Adipose tissue (tissue), 3 donors: ENCODE results near the gene MEGF11. TPM values are rescaled to one million over a fixed set of nuclear protein-coding genes. Genes with fewer than 3 reads are reported as not detected.
"Not testable (repeated sequence)": the region's sequence is repeated elsewhere in the genome, so short reads cannot be mapped to it uniquely, and the experiment has no call there.

Experiments used
- H3K27ac ChIP-seq: one replicate; pipeline ENCODE4 v1.5.1; 2013; ENCODE audit warnings: low read depth, low read length
- WGBS, 3 donors: extraction: QIAGEN DNeasy Blood & Tissue Kit; methylation state at CpG; one replicate each; pipeline ENCODE4 v1.1.7; 2013; 5-methylcytosine and 5-hydroxymethylcytosine counted together
- polyA plus RNA-seq, 3 donors: library from polyadenylated mRNA; stranded (reverse); fragments of 200-250 nt; gene quantifications; one replicate each; pipeline ENCODE4 v1.2.3, GENCODE V29; 2013
- donor health status: healthy with polysubstance abuse.
- donor health status: Bipolar disorder and iron deficiency.
- donor health status: healthy.

Gene MEGF11
- polyA plus RNA-seq, 3 donors: 0.01 to 0.22 TPM; not detected in 1

DNA sequence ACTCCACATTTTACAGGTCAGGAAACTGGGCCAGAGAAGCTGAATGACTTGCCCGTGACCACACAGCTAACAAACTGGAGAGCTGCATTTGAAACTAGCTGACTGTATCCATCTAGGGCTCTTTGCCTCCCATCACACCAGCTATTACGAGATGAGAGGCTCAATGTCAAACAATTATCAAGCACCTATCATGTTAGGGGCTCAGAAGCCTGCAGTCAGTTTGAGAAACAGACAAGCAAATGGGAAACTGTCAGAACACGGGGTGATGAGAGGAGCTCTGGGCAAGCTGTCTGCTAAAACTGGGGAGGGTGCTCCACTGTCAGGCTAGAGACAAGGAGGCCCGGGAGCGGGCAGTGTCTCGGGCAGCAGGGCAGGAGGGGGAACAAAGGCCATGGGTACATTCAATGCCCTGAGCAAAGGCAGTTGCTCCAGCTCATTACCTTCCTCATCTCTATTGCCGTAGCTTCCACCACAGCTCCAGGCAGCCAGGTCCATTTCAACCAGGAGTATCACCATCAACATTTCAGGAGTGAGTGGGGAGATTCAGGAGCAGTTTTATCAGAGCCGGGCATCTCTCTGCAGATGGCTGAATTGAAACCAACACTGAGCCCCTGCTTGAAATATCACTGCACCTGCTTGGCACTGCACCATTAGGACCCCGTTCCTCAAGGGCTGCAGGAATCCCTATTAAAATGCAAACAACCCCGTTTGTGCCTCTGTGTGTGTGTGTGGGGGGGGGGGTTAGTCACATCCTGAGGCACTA is 261.6 kb downstream of the MEGF11 start:
- no peak overlapping the region for H3K27ac ChIP-seq
- WGBS, 3 donors: 58 to 74% (median 60%) methylated on average over 10 of the region's 10 CpGs

DNA sequence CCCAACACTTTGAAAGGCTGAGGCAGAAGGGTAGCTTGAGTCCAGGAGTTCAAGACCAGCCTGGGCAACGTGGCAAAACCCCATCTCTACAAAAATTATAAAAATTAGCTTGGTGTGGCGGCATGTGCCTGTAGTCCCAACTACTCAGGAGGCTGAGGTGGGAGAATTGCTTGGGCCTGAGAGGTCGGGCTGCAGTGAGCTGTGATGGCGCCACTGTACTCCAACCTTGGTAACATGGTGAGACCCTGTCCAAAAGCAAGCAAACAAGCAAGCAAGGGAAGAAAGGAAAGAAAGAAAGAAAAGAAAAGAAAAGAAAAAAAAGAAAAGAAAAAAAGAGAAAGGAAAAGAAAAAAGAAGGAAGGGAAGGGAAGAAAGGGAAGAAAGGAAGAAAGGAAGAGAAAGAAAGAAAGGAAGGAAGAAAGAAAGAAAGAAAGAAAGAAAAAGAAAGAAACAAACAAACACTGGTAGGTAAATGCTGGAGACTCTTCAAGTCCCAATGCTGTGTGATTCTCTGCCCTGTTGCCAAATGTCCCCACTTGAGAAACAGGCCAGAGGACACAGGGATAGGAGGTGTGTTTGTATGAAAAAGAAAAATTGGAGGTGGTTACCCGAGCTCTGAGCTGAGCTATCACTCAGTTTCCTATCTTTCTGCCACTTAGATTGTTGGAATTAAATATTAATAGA is 263.1 kb downstream of the MEGF11 start:
- 72 to 84% (median 78%) methylated on average over 5 of the region's 5 CpGs for WGBS, 3 donors
- H3K27ac ChIP-seq: no peak overlapping the region

DNA sequence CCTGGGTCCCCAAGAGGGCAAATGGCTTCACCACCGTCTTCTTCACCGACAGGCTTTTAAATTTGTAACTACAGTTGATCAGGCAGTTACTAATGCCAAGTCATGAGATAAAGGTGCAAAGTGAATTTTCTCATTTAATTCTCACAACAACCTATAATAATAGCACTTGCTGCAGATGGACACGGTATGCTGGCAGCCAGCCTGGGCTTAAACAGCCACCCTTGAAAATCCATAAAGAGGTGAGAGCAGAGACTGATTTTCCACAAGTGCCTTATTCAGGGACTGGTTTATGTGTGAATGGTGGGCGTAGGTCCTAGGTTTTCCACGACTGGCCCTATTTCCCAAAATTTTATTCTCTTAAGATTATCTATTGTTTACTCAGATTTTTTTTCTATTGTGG is 266.4 kb downstream of the MEGF11 start:
- 62 to 70% (median 62%) methylated on average over 5 of the region's 5 CpGs for WGBS, 3 donors
- H3K27ac ChIP-seq: no peak overlapping the region

DNA sequence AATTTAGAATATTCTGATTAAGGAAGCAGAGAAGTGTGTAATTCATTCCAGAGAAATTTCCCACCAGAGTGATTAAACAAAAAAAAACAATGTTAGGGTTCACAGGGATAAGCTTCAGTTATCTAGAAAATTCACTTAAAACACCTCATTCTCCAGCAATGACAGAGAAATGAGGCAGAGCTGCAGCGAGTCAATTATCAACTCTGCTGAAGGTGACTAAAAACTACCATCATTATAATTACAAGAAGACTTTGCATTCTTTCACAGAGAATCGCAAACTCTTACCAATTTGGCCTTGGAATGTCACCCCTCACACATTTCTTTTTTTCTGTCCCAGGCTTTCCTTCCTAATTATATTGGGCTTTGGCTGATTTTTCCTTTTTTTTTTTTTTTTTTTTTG is 267.1 kb downstream of the MEGF11 start:
- WGBS, 3 donors: 41 to 46% (median 45%) methylated on average over 2 of the region's 2 CpGs
- H3K27ac ChIP-seq: no peak overlapping the region

DNA sequence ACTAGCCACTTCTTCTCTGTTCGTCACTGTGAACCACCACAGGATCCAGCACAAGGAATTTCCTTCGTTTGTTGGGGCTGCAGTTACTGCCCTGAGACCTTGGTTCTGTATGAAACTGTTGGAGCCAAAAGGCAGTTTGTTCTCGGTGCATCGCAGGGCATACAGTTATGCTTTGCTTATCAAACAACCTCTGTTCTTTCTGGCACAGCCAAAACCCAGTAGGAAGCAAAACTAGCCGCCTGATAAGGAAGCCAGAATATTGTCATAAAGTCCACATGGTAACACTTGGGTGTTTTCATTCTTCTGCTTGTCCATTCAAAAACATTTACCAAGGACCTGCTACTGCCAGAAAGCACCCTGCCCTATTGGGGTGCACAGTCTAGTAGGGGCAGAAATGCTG is 268.2 kb downstream of the MEGF11 start:
- 38 to 61% (median 59%) methylated on average over 5 of the region's 5 CpGs for WGBS, 3 donors
- H3K27ac ChIP-seq: no peak overlapping the region

DNA sequence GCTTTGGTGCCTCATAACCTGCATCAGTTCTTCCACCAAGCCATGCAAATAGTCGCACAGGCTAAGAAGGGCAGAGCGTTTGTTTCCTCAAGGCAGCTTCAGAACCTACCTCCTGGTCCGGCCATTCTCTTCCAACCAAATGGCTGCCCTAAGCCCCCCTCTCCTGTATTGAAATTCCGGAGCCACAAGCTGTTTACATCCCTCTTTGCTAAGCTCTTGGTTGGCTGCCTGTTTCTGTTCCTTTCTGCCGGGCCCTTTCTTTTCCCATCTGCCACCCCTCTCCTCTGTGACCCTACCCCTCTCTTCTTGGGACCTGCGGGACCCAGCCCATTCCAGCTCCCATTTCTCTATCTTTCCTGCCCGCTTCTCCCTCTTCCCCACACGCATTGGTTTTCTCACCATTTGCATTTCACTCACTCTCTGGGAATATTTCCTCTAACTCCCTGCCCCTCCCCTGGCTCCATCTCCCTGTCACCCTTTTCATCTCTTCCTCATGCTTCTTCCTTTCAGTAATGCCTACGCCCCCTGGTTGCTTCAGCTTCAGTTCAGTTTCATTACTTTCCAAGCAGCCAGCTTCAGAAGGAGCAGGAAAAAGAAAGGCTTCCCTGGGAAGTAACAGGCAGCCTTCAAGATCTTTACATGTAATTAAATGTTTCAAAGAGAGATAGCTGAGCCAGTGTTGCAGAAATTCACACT is 270.8 kb downstream of the MEGF11 start:
- 21 to 52% (median 23%) methylated on average over 9 of the region's 9 CpGs for WGBS, 3 donors

DNA sequence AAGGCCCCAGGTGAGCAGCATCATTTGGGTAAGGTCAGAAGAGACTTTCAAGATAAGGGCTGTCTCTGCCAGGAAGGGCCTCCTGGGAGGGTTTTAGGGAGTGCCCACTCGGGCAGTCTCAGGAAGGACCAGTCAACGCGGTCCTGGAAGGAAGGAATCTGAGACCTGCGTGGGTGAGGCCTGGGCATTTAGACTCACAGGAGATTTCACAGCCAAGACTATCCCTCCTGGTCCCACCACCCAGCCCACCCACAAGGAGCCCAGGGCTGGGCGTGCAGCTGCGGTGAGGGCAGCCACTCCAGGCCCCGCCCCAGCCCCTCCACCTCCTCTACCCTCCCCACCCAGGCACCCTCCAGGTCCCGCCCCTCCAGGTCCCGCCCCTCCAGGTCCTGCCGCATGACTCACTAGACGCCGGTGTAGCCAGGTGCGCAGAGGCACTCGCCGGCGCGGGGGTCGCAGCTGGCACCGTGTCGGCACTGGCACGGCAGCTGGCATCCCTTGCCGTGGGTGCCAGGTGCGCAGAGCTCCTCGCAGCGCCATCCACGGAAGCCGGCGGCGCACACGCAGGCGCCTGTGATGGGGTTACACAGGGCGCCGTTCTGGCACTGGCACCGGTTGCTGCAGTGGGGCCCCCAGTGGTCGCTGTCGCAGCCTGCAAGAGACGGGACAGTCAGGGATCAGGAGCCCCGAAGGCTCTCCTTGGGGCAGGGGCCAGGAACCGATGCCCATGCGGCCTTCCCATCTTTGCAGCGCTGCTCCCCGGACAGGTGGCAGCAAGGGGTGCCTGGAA is 271.5 kb downstream of the MEGF11 start:
- no peak overlapping the region for H3K27ac ChIP-seq
- WGBS, 3 donors: 5 to 11% (median 7%) methylated on average over 28 to 42 of the region's 42 CpGs

More for the DNA sequence above, 270.8 kb downstream of the MEGF11 start:
- no peak overlapping the region for H3K27ac ChIP-seq

DNA sequence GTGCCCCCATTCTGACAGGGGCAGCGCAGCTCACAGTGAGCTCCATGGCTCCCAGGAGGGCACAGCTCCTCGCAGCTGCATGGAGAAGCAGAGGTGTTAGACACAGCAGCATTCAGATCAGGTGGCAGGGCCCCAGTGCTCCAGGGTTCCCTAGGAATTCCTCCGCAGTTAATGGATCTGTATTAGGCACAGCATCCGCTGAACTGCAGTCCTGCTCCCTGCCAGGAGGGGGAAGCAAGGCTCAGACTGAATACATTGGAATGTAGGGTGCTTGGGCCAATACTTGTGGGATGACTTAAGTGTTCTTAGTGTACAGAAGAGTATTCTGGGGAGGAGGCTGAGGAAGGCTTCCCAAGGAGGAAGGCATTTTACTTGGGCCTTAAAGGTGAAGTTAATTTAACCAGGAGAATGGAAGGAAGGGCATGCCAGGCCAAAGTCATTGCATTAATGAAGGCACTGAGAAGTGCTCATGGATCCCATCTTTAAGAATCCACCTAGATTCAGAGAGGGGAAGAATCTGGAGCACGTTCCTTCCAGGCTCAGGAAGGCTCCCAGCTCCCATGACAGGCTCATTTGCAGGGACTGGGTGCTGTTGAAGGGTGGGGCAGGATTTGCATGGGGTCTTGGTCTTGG is 272.6 kb downstream of the MEGF11 start:
- WGBS, 3 donors: 54 to 70% (median 65%) methylated on average over 5 of the region's 5 CpGs
- H3K27ac ChIP-seq: no peak overlapping the region

DNA sequence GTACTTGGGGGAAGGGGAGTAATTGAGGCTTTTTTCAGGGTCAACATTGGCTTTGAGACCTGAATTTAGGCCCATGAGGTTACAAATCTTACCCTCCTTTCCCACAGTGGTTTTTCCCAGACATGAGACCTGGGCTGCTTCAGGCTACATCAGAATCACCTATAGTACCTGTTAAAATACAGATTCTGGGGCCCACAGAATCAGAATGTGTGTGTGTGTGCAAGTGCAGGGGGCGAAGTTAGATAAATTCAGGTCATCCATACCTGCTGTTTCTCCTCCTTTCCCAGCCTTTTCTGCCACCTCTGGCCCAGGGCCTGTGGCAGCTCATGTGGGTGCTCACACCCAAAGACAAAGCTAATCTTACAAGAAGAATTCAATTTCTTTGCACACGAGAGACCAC is 273.7 kb downstream of the MEGF11 start:
- H3K27ac ChIP-seq: no peak overlapping the region
- WGBS, 3 donors: 27 to 55% (median 39%) methylated on average over 2 of the region's 2 CpGs

DNA sequence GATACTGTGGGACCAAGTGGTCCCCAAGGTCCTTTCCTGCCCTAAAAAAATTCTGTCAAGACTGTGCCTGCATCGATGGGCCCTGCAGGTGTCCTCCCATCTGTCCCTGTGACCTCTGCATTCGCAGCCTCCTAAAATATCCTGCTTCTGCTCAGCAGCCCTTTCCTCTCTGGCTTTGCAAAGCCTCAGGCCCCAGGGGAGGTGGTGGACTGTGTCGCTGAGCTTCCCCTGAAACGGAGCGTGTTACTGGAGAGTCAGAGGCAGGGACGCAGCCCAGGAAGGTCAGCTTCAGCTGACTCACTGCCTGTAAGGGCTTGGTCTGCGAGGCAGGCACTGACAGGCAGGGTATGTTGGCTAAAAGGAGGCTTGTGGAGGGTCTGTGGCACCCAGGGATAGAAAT is 274.2 kb downstream of the MEGF11 start:
- WGBS, 3 donors: 51 to 73% (median 61%) methylated on average over 7 of the region's 7 CpGs

DNA sequence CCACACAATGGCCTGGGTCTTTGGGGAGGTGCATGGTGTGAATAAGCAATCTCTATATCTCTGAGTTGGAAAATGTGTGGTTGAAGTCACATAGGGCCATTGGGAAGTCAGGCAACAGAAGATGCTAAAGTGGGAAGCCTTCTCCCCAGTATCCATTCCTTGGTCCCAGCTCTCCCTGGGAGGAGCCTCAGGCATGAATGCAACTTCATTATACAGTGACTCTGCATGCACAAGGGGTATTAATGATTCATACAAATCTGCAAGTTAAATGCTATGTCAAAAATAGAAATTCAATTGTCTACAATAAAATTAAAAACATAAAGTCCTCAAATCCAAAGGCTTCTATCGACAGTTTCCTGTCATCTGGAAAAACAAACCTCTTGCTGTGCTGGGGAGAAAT is 275.4 kb downstream of the MEGF11 start:
- no peak overlapping the region for H3K27ac ChIP-seq
- WGBS, 3 donors: 68 to 85% (median 74%) methylated on average over 1 of the region's 1 CpG

More for the DNA sequence above, 274.2 kb downstream of the MEGF11 start:
- no peak overlapping the region for H3K27ac ChIP-seq

DNA sequence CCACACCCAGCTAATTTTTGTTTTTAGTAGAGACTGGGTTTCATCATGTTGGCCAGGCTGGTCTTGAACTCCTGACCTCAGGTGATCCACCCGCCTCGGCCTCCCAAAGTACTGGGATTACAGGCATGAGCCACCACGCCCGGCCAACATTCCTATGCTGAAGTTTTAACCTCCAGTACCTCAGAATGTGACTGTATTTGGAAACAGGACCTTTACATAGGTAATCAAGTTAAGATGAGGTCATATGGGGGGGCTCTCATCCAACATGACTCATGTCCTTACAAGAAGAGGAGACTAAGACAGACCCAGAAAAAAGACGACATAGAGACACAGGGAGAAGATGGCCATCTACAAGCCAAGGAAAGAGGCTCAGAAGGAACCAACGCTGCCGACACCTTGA is 277.4 kb downstream of the MEGF11 start:
- not testable (repeated sequence) for H3K27ac ChIP-seq
- 89 to 94% (median 92%) methylated on average over 7 of the region's 7 CpGs for WGBS, 3 donors

DNA sequence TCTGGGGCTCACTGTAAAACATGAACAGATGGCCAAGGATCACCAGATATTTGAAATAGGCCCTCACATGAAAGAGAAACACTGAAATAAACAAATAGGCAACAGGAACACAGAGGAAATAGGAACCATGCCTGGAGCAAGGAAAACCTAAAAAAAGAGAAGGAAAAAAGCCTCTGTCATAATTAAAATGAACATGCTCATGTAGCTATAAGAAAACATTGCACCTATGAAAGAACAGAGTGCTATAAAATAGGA is 281.9 kb downstream of the MEGF11 start:
- no peak overlapping the region for H3K27ac ChIP-seq

DNA sequence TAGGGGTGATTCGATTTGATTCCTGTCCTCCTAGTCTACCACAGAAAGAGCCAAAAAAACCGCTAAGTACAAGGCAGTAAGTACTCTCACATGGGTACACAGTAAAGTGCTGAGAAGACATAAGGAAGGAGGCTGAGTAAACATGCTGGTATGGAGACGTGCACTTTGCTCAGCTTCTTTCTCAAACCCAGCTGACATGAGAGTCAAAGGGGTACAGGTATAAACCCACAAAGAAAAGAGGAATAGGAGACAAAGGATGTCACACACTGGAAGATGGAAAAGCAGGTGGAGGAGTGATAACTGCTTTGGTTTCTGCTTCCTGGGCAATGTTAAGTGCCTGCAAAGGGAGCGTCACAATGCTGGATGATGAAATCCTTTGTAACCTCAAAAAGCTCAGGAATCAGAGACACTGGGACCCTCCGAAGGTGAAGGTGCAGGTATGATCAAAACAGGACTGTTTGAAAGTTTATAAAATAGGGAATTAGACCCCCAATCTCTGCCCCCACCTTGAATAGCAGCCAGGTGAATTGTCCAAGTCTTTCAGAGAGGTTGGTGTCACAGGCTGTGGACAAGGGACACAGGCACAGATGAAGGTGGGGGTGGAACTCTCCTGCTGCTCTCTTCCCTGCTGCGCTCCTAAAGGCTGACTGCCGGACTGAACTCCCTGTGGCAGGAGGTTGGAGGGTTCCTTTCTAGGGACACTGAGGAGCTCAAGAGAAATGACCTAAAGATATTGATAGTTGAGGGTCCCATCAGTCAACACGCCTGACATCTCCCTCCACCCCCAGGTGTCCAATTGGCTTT is 282.4 kb downstream of the MEGF11 start:
- 66 to 80% (median 76%) methylated on average over 8 of the region's 8 CpGs for WGBS, 3 donors
- H3K27ac ChIP-seq: no peak overlapping the region

DNA sequence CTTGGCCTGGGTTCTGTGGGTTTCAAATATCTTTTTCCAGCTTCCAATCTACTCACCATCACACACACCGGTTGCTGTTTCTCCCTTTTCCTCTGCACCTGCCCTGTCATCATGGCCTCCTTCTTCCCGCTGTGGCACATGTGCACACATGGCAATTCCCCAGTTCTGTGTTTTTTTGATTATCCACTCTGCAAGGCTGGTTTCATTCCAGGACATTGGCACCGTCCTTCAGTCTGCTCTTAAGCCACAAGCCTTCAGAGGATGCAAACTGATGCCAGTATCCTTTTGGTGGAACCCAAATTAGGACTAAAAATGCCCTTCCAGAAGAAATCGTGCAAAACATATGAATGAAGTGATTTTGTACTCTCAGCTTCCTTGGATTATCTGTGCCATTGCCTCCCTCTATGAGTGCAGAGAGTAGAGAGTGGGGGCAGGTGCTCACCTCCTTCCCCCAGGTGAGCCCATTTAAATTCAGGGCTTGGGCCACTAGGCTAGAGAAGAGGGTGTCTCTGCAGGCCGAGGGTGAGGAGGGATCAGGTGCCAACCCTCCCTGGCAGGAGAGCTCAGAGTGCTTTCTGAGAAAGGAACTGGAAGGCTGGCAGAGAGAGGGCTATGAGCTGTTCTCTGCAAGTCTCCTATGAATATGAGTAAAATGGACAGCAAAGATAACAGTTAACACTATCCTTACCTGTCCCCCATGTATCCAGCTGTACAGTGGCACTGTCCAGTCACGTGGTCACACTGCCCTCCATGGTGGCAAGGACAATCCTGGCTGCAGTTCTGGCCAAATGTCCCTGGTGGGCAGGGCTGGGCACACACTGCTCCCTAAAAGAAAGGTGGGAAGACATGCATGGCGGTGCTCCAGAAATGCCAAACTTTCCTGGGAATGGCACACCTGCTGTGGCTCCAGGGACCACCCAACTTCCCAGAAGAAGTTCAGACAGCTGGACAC is 283.4 kb downstream of the MEGF11 start:
- WGBS, 3 donors: 68 to 70% (median 68%) methylated on average over 7 of the region's 7 CpGs
- H3K27ac ChIP-seq: no peak overlapping the region

DNA sequence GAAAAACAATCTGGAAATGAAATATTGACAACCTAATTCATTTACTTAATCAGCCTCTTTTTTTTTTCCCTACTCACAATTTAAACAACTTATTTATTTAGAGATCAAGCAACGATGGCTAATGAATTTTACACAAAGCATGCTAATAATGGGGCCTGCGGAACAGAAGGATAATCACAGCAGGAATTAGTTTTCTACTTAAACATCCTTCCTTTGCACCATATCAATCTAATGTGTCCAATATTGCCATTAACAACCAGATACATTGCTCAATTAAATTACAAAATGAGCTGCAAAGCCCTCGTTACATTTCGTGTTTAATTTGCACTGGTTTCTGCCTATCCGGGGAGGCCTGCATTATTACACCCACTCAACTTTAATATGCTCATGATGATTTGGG is 285.0 kb downstream of the MEGF11 start:
- WGBS, 3 donors: 86 to 89% (median 87%) methylated on average over 5 of the region's 5 CpGs
- H3K27ac ChIP-seq: no peak overlapping the region
